GM18951 (cell line): Measurements from ENCODE around the gene TEX19.
"Not testable (repeated sequence)": the region's sequence is repeated elsewhere in the genome, so short reads cannot be mapped to it uniquely, and the experiment has no call there.

ENCODE experiments used
- POLR2A ChIP-seq: IDR thresholded peaks from 4 replicates; pipeline ENCODE4 v1.6.1; 2011; ENCODE audit warnings: mild to moderate bottlenecking; ENCODE audit not compliant: insufficient read length, insufficient read depth; ENCODE audit errors: extremely low read depth
- in situ Hi-C: fragments of 300-500 bp; cut with MboI; formaldehyde crosslinking; loops from one replicate; pipeline ENCODE4 v1.12.0; 2022; ENCODE audit warnings: low sequenced_read_pairs, mixed read lengths, inconsistent platforms; ENCODE audit not compliant: unreplicated experiment

The TEX19 gene

DNA sequence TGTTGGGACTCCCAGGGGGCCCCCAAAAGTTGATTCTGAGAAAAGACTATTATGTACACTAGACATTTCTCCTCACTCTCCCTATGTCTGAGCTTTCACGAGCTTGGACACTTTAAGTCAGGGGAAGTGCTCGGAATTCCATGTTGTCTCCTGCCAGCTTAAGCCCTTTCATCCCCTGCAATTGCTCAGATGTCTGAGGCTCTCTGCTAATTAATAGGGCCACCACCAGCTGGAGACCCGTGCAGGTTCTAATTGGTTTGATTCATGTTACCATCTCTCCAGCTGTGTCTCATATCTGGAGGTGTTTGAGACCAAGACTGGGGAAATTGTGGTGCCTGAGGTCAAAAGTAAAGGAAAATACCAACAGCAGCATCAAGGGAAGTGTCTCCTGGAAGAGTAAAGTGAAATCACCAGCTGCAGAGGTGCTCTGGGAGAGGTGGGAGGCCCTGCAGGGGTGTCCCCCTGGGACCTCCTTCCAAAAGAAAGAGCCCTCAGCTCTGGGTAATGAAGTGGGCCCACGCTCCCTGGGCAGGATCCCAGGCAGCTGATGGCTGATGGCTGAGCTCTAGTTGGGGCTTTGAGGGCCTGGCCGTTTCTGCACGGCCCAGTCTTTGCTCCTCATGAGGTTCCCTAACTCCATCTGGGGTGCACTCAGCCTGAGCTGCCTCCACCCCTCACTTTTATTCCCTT, 6.7 kb downstream of the TEX19 start:
- in situ Hi-C loops, result no loop called here

DNA sequence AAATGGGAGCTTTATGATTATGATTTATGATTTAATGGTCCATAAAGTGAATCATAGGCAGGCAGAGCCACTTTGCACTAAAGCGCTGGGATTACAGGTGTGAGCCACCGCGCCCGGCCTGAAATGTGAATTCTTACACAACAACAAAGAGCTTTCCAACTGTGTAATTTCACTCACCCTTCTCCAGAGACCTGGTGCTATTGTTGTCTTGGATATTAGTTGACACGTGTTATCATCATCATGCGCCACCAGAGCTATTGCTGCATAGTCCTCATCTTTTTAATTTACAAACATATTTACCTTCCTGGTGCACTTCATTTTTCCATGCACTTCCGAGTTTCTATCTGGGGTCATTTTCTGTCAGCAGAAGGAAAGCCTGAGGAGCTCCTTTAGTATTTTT, 7.7 kb downstream of the TEX19 start:
- no peak for TF ChIP-seq POLR2A
- in situ Hi-C loops, result no loop called here

More for the DNA sequence above, 6.7 kb downstream of the TEX19 start:
- no peak for TF ChIP-seq POLR2A

DNA sequence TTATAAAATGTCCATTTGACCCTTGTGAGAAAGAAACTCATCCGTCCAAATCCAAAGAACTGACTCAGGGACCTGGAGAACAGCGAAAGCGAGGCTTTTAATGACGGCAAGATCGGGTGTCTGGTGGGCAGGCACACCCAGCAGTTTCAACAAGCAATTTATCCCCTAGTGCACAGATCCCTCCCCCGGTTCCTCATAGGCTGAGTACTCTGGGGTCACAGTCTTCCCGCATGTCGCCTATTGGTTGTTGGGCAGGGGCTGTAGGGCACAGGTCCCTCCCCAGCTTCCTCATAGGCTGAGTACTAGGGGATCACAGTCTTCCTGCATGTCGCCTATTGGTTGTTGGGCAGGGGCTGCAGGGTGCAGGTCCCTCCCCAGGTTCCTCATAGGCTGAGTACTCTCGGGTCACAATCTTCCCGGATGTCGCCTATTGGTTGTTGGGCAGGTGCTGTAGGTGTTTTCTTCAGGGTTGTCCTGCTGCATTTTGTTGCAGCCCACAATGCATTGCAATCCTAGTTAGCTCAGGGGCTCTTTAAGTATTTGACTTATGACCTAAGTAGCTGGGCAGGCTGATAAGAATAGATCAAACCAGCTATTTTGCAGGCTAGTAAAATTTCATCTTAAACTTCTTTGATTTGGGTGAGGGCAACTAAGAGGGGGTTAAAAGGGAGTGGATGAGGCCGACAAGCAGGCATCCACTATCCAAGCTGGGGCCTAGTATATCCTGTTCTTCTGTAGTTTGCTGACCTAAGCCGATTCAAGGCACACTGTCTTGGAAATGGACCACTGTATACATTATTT, 8.9 kb downstream of the TEX19 start:
- in situ Hi-C loops, result no loop called here
- no peak for TF ChIP-seq POLR2A

DNA sequence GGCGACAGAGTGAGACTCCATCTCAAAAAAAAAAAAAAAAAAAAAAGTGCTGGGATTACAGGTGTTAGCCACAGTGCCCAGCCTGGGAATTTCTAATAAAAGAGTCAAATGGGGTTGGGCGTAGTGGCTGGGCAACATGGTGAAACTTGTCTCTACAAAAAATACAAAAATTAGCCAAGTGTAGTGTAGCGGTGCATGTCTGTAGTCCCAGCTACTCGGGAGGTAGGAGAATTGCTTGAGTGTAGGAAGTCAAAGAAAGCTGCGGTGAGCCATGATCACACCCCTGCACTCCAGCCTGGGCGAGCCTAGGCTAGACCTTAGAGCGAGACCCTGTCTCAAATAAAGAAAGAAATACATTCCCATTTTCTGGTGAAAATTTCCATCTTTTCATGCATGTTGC, 10.2 kb downstream of the TEX19 start:
- in situ Hi-C loops, result no loop called here
- TF ChIP-seq POLR2A, result no peak

DNA sequence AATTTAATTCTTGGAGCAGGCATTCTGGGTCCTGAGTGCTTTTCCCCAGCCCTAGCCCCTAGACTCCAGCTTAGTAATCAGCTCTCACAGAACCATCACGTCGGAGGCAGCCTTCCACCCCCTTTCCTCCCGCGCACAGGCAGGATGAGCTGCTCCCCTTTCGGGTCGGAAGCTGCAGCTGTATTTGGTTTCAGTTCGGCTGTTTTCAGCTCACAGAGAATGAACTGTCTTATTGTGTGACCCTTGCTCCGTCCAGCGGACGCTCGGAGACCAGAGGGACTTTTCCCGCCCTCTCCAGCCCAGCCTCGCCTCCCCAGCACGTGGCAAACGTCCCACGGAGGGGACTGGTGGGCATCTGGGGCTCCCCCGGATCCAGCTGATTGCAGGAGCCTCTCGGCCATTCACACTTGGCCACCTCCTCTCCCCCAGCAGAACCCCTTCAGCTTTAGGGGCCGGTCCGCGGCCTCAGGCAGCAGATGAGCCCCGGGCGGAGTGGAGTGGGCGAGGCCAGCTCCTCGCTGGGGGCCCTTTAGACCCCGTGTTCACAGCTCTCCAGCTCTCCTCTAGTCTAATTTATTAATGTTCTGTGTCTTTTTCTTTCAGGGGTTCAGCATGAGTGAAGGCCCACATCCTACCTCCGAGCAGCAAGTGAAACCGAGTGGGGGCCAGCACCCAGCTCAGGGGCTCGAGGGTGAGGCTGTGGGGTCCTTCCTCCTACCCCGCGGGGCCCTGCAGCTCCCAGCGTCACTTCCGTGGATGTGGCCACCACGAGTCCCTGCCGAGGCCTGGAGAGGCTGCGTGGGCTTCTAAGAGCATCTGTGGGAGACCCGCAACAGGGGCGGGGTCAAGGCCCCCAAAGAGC, 11.7 kb downstream of the TEX19 start:
- in situ Hi-C loops, result no loop called here
- TF ChIP-seq POLR2A, result no peak

DNA sequence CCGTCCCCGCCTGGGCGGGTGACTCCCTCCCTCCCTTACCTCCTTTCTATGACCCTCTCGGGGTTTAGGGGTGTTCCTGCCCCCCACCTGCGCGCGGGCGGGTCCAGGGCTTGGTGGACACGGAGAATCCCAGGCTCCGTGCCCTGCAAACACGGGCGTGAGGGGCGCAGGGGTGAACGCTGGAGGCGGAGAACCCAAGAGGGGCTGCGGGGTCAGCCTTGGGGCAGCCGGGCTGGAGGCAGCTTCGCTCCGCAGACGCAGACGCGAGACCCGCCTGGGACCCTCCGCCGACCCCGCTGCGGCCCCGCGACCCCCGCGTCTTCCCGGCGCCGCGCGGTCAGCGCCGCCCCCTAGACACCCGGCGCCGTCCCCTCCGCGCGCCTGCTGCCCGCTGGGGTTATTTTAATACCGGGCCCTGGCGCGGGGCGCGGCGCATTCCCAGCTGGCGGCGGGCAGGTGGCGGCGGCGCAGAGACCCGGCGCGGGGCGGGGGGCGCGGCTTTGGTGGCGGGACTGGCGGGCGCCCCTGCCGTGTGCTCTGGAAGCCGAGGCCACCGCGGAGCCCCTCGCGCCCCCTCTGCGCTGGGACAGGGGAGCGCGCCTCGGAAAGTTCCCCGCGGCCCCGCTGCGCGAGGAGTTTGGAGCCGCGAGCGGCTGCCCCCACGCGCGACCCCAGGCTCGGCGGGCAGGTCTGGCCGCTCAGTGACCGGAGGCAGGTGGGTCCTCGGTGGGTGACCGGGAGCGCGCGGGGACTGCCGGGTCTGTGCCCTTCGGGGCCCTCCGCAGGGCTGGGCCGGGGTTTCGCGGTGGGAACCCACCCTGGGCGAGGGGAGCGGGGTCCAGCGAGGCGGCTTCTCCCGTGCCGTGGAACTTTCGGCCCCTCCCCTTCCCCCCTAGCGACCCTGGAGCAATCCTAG, 12.5 kb downstream of the TEX19 start, which contains the start of gene UTS2R:
UTS2R (plus strand) TSS at position 433 of the 916 bp plus-strand sequence. CDS start 2,560 bp downstream, outside the sequence.
- TF ChIP-seq POLR2A, result no peak
- in situ Hi-C loops, result no loop called here

DNA sequence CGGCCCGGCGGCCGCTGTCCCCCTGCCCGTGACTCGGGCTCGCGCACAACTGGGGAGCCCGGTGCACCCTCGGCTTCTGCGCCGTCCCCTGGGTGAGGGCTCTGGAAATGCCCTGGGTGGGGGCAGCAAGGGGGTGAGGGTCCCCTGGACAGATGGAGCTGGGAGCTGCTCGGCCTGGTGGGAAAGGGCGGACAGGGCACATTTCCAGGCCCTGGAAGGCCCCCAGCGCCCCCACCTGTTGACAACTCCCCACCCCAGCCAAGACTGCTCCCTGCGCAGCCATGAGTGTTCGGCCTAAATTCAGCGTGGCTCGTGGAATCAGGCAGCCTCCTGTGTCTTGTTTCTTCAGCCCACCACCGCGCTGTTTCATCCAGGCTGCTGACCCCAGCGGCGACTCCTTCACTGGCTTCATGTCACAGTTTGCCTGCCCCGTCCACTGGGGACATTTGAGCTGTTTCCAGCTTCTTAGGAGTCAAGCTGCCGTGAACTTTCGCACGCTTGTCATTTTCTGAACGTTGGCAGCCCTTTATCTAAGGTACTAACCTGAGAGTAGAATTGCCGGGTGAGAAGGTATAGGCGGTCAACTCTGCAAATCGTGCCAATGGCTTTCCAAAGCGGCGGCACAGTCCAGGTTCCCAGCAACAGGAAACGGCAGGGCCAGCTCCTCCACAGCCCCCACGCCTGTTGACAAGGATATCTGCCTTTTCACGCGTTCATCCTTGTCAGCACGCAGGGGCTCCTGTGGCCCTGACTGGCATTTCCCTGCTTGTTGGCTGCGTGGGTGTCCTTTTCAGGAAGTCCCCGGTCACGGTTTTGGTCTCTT, 13.4 kb downstream of the TEX19 start:
- no peak for TF ChIP-seq POLR2A
- in situ Hi-C loops, result no loop called here

DNA sequence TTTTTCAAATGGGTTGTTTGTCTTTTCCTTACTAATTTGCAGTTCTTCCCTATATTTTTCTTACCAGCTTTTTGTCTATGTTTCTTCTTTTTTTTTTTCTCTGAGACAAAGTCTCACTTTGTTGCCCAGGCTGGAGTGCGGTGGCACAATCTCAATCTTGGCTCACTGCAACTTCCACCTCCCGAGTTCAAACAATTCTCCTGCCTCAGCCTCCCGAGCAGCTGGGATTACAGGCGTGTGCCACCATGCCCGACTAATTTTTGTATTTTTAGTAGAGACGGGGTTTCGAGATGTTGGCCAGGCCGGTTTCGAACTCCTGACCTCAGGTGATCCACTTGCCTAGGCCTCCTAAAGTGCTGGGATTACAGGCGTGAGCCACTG, 14.0 kb downstream of the TEX19 start:
- in situ Hi-C loops, result not testable (repeated sequence)

DNA sequence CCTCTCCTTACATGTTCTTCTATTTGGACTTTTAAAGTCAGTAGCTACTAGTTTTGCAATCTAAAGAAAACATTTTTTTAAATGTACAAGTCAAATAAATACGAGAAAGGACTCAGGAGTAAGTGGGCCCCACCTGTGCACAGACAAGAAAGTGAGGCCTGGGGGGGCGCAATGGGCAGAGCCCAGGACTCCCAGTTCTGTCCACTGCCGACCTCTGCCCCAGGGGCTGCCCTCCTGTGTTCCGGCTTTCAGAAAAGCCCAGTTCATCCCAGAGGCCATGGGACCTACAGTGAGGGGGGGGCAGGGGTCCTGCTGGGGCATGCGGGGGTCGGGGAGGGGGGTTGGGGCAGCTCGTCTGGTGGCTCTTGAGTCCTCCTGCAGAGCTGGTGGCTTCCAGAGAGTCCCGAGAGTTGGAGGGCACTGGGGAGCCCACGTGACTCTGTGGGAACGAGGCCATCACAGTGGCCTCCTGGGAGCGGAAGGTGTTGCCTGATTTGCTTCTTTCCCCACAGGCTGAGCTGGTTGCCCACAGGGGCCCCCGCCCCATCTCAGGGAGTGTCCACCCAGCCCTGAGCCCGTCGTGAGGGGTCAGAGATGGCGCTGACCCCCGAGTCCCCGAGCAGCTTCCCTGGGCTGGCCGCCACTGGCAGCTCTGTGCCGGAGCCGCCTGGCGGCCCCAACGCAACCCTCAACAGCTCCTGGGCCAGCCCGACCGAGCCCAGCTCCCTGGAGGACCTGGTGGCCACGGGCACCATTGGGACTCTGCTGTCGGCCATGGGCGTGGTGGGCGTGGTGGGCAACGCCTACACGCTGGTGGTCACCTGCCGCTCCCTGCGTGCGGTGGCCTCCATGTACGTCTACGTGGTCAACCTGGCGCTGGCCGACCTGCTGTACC, 14.9 kb downstream of the TEX19 start:
- in situ Hi-C loops, result no loop called here
- TF ChIP-seq POLR2A, result no peak

DNA sequence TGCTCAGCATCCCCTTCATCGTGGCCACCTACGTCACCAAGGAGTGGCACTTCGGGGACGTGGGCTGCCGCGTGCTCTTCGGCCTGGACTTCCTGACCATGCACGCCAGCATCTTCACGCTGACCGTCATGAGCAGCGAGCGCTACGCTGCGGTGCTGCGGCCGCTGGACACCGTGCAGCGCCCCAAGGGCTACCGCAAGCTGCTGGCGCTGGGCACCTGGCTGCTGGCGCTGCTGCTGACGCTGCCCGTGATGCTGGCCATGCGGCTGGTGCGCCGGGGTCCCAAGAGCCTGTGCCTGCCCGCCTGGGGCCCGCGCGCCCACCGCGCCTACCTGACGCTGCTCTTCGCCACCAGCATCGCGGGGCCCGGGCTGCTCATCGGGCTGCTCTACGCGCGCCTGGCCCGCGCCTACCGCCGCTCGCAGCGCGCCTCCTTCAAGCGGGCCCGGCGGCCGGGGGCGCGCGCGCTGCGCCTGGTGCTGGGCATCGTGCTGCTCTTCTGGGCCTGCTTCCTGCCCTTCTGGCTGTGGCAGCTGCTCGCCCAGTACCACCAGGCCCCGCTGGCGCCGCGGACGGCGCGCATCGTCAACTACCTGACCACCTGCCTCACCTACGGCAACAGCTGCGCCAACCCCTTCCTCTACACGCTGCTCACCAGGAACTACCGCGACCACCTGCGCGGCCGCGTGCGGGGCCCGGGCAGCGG, 15.7 kb downstream of the TEX19 start:
- in situ Hi-C loops, result no loop called here
- no peak for TF ChIP-seq POLR2A
